Smooth muscle cell (in vitro differentiated cells): ENCODE data around the gene VMAC. TPM values are rescaled to one million over a fixed set of nuclear protein-coding genes. Genes with fewer than 3 reads are reported as not detected.

ENCODE experiments used
- DNase-seq: peaks from one replicate; lab custom pipeline; 2025; ENCODE audit not compliant: unreplicated experiment; lab: John Stamatoyannopoulos, UW
- H2AFZ ChIP-seq: fragments of 200-600 bp; sonication (generic); 2 replicates; pipeline ENCODE4 v1.6.0; 2016; ENCODE audit warnings: antibody characterized with exemption, low read depth, mild to moderate bottlenecking
- H3F3A ChIP-seq: fragments of 200-600 bp; sonication (generic); 2 replicates; pipeline ENCODE4 v1.6.0; 2017; ENCODE audit warnings: antibody characterized with exemption, low read depth
- H3K27ac ChIP-seq: fragments of 200-600 bp; sonication (generic); 2 replicates; pipeline ENCODE4 v1.5.1; 2016; ENCODE audit warnings: low read depth, mild to moderate bottlenecking
- H3K27me3 ChIP-seq: fragments of 200-600 bp; sonication (generic); 2 replicates; pipeline ENCODE4 v1.6.1; 2016; ENCODE audit warnings: low read depth, mild to moderate bottlenecking
- H3K36me3 ChIP-seq: fragments of 200-600 bp; sonication (generic); 2 replicates; pipeline ENCODE4 v1.5.1; 2016; ENCODE audit warnings: low read depth
- H3K4me1 ChIP-seq: fragments of 200-600 bp; sonication (generic); 2 replicates; pipeline ENCODE4 v1.5.1; 2016; ENCODE audit warnings: low read depth
- H3K4me2 ChIP-seq: fragments of 200-600 bp; sonication (generic); 2 replicates; pipeline ENCODE4 v1.6.0; 2016; ENCODE audit warnings: mild to moderate bottlenecking
- H3K4me3 ChIP-seq: fragments of 200-600 bp; sonication (generic); 2 replicates; pipeline ENCODE4 v1.5.1; 2016; ENCODE audit warnings: mild to moderate bottlenecking
- H3K79me2 ChIP-seq: fragments of 200-600 bp; sonication (generic); 2 replicates; pipeline ENCODE4 v1.6.0; 2016; ENCODE audit warnings: low read depth, mild to moderate bottlenecking
- H3K9ac ChIP-seq: fragments of 200-600 bp; sonication (generic); 2 replicates; pipeline ENCODE4 v1.6.0; 2016; ENCODE audit warnings: low read depth
- H3K9me3 ChIP-seq: fragments of 200-600 bp; sonication (generic); replicated peaks from 2 replicates; pipeline ENCODE4 v1.5.1; 2016; ENCODE audit warnings: low read depth
- H4K20me1 ChIP-seq: fragments of 200-600 bp; sonication (generic); 2 replicates; pipeline ENCODE4 v1.6.0; 2016; ENCODE audit warnings: low read depth
- WGBS: methylation state at CpG from one replicate; pipeline ENCODE4 v1.1.7; 2016; ENCODE audit warnings: low lambda C conversion rate; 5-methylcytosine and 5-hydroxymethylcytosine counted together
- polyA plus RNA-seq: library from polyadenylated mRNA; unstranded; fragments of >200 nt; fragmentation: Nextera tagmentation; extraction: Ambion mirVana; gene quantifications from 2 replicates; pipeline ENCODE4 v1.2.1, GENCODE V29; 2016
- total RNA-seq: library from RNA; depleted of rRNA; stranded (reverse); fragments of >200 nt; gene quantifications from 2 replicates; pipeline ENCODE4 v1.2.3, GENCODE V29; 2014
- TF ChIP-seq, protein P1 (sequence below): fragments of 200-600 bp; sonication (generic); IDR thresholded peaks from 2 replicates; pipeline ENCODE4 v1.5.1; 2017; ENCODE audit warnings: borderline replicate concordance, mild to moderate bottlenecking, antibody characterized with exemption; ENCODE audit not compliant: insufficient read depth, poor library complexity, severe bottlenecking

Gene VMAC
- total and polyA plus RNA-seq, 2 experiments from 2014 or later, result 0.36 to 0.95 TPM

DNA sequence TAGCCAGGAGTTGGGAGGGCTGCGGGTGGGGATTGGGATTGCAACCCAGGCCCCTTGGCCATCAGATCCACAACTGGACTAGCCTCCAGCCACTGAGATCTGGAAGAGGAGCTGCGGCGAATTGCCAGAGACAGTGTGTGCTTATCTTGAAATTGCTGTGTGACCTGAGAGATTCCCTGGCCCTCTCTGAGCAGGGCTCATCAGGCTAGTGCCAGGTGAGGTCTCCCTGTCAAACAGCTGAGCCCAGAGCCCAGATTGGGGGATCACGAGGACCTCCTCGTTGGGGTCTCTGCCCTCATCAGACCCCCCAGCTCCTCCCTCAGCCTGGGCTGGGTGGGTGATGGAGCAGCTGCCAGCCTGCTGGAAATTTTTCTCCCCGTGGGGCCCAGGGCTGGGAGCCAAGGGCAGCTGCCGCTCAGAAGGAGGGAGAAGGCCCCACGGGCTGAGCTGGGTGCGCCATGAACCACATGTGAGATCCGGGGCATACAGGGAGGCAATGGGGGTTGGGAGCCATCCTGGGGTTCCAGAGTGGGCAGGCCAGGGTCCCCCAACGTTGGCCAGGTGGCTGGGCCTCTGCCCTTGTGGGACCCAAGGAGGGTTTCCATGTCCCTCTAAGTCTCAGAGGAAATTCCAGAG is 41.5 kb upstream of the VMAC start:
- no peak for DNase-seq

DNA sequence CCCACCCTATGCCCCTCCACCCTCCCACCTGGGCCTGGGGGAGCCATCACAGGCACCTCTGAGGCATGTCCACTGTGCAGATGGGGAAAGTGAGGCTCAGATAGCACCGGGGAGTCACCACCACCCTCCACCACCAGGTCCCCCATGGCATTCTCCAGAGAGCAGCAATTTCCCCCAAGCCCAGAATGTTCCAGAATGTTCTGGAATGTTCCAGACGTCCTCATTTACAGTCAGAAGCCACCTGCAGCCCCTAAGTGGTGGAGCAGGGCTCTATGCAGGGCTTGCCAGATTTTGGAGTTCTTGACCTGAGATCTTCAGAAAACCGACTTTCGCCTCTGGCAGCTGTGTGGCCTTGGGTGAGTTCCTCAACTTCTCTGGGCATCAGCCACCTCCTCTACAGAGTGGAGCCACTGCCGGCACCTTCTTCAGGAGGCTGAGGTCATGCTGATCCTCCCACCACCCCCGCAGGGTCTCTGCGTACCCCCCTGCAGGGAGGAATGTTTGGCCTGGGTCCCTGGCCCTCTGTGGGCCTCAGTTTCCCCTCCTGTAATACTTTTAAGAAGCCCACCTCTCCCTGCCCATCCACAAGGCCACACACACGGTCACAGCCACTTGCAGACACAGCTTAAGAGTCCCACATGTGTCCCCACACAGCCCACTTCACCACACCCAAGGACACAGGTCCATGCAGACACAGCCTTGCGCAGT is 40.5 kb upstream of the VMAC start:
- Histone ChIP-seq H3K9me3 (no peaks in the 10 kb centered on the region), H2AFZ (no peak overlapping the region), H3K36me3 (no peaks in the 10 kb centered on the region), H3K4me1 (no peaks in the 10 kb centered on the region), H3K4me3 (no peak overlapping the region), H3K79me2 (no peaks in the 10 kb centered on the region), H3K9ac (no peak overlapping the region), H3K4me2 (no peak overlapping the region), H3F3A (no peaks in the 10 kb centered on the region), H3K27me3 (no peaks in the 10 kb centered on the region), H3K27ac (no peak overlapping the region), H4K20me1 (no peaks in the 10 kb centered on the region)
- TF ChIP-seq, protein P1, sequence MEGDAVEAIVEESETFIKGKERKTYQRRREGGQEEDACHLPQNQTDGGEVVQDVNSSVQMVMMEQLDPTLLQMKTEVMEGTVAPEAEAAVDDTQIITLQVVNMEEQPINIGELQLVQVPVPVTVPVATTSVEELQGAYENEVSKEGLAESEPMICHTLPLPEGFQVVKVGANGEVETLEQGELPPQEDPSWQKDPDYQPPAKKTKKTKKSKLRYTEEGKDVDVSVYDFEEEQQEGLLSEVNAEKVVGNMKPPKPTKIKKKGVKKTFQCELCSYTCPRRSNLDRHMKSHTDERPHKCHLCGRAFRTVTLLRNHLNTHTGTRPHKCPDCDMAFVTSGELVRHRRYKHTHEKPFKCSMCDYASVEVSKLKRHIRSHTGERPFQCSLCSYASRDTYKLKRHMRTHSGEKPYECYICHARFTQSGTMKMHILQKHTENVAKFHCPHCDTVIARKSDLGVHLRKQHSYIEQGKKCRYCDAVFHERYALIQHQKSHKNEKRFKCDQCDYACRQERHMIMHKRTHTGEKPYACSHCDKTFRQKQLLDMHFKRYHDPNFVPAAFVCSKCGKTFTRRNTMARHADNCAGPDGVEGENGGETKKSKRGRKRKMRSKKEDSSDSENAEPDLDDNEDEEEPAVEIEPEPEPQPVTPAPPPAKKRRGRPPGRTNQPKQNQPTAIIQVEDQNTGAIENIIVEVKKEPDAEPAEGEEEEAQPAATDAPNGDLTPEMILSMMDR, result no peak
- no peak for DNase-seq
- 81% methylated on average over 9 of the region's 9 CpGs for WGBS

More for the DNA sequence above, 41.5 kb upstream of the VMAC start:
- Histone ChIP-seq H3K4me2 (no peak overlapping the region), H2AFZ (no peak overlapping the region), H3K27ac (no peak overlapping the region), H3K4me1 (no peaks in the 10 kb centered on the region), H4K20me1 (no peaks in the 10 kb centered on the region), H3K36me3 (no peaks in the 10 kb centered on the region), H3K9me3 (no peaks in the 10 kb centered on the region), H3K9ac (no peak overlapping the region), H3K4me3 (no peak overlapping the region), H3K79me2 (no peaks in the 10 kb centered on the region), H3K27me3 (no peaks in the 10 kb centered on the region), H3F3A (no peaks in the 10 kb centered on the region)
- 72% methylated on average over 11 of the region's 11 CpGs for WGBS
- TF ChIP-seq, protein P1, result no peak

DNA sequence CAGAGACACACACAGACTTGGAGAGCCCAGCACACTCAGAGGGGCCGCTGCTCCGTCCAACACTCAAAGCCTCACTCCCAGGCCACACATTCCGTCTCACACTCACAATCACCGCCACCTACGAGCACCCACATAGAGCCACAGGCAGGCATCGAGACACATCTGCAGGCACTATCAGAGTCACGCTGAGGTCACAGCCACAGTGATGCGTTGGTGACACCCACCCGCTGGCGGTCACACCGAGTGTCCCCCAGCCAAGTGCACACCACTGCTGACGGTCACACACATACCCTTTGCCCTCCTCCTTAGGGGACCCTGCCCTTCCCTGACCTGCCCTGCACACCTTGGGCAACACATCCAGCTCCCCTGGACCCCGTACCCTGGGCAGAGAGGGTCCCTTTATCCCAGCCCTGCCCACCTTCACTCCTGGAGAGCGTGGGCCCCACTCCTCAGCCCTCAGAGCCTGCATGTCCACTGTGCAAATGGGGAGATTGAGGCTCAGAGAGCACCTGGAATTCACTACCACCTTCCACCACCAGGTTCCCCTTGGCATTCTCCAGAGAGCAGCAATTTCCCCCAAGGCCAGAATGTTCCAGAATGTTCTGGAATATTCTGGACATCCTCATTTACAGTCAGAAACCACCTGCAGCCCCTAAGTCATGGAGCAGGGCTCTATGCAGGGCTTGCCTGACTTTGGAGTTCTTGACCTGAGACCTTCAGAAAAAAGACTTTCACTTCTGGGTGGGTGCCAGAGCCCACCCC is 39.8 kb upstream of the VMAC start:
- no peaks in the 10 kb centered on the region for H3K27me3 ChIP-seq
- H2AFZ ChIP-seq, result no peak overlapping the region
- no peaks in the 10 kb centered on the region for H4K20me1 ChIP-seq
- no peak for DNase-seq
- no peaks in the 10 kb centered on the region for H3K9me3 ChIP-seq
- no peak overlapping the region for H3K4me3 ChIP-seq
- no peak overlapping the region for H3K4me2 ChIP-seq
- H3K36me3 ChIP-seq, result no peaks in the 10 kb centered on the region
- WGBS, result 89% methylated on average over 14 of the region's 14 CpGs
- H3K4me1 ChIP-seq, result no peaks in the 10 kb centered on the region
- no peak overlapping the region for H3K27ac ChIP-seq
- no peaks in the 10 kb centered on the region for H3F3A ChIP-seq
- no peaks in the 10 kb centered on the region for H3K79me2 ChIP-seq
- TF ChIP-seq, protein P1, result peak; percentile 19
- H3K9ac ChIP-seq, result no peak overlapping the region
